Hematopoietic multipotent progenitor cell treated with erythropoietin and hydrocortisone succinate and interleukin-3 and kit ligand, for 6 days (in vitro differentiated cells): ENCODE measurements around the gene CNOT6L.
"Not testable (repeated sequence)": the region's sequence is repeated elsewhere in the genome, so short reads cannot be mapped to it uniquely, and the experiment has no call there.

Experiments used
- DNase-seq: peaks from one replicate; pipeline ENCODE4 v3.0.0-alpha.2; 2015

Gene CNOT6L

GRCh38 chr4:77819843-77820648 is 878 bp upstream of the CNOT6L start:
- DNase-seq = peak; percentile 98

GRCh38 chr4:77819404-77819842 is 255 bp upstream of the CNOT6L start:
- no peak for DNase-seq

DNA sequence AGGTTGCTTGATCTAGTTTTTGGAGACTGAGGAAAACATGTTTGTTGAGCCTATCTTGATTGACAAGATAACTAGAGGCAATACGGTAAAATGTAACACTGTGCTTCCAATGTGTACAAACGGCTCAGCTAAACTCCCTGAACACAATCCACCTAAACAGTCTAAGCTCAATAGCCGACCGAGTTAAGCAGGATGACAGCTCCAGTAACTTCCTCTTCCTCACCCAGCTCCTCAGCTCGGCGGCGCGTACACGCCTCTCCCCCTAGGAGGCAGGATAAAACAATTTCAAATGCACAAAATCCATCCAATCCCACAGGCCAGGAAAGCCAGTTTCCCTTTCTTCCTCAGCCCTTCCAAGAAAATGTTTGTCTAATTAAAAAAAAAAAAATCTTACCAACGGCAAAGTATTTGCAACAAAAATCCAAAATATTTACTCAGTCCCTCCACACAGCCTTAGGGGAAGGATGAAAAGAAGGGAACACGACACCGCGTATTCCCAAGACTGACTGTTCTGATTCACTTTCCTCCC is 1.0 kb downstream of the CNOT6L start:
- peak; percentile 87 for DNase-seq

DNA sequence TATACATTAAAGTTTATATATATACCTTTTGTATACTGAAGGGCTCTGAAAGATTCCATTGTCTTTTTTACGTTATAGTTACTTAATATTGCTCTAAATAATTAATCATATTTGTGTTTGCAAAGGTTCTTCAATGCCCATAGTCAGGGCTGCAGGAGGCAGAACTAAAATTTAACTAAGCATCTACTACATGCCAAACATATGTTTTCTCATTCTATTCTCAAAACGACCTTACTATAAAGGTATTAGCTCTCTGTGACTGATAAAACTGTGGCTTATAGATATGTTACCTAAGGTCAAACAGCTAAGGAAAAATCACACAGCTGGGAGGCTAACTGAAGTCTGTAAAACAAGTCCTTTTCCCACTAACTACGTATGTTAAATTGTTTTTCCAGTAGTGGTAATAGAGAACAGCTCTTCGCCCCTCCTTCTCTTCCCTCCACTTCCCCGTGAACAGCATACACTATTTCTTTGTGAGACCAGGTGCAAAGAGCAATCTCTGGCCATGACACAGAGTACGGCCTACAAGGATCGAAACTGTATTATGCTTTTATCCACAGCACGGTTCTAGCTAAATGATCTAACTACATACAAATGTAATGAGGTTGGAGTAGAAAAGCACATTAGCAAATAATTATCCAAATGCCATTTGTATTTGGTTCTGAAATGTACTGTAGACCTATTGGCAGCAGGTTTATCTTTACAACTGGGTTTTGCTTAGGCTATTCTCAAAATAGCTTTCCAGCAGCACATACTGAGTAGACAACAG is 1.7 kb downstream of the CNOT6L start:
- DNase-seq = peak; percentile 30

DNA sequence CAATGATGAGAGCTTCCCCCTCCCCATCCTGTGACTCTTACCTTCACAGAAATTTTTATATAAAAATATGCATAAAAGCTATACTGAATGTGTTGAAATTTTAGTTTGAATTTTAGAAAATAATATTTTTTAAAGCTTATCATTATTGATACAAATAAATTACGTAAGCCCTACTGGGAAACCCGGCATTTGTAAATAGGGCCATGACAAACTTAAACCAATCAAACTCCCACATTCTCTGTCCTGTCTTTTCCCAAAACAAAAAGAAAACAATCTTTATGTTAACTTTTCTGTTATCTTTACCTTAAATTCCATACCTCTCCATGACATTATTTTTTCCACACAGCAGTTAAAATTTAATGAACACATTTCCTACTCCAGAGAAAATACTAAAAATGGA is 2.6 kb downstream of the CNOT6L start:
- no peak for DNase-seq

- DNase-seq = no peak
Measured at GRCh38 chr4:77815636-77816035, 3.5 kb downstream of the CNOT6L start.

- no peak for DNase-seq
Measured at GRCh38 chr4:77805840-77806239, 13.3 kb downstream of the CNOT6L start.

DNA sequence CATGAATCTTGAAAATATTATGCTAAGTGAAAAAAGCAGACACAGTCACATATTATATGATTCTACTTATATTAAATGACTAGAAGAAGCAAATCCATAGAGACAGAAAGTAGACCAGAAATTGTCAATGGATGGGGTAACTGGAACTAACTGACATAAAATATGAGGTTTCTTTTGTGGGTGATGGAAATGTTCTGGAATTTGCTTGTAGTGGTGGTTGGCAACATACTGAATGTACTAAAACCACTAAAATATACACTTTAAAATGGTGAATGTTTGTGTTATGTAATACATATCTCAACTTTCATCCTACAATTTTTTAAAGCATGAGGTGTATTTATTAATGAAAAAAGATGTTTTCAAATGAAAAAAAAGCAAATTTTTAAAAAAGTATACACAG is 14.7 kb downstream of the CNOT6L start:
- DNase-seq = no peak

DNA sequence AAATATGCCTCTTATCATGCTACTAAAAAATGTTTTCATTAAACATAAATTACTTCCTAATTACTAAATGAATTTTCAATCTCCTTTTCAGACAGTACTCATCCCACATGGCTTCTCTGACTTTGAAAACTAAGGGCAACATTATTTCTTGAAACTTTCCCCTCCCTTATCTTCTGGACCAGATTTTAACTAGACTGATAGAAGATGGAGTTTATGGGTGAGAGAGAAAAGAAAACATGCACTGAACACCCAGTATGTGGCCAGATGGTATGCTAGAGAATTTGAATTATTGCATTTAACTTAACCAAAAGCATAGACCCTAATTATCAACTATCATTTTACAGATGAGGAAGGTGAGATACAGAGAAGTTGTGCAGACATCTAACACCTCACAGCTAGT is 16.8 kb downstream of the CNOT6L start:
- peak; percentile 49 for DNase-seq

GRCh38 chr4:77801260-77801608 is 17.9 kb downstream of the CNOT6L start:
- peak; percentile 26 for DNase-seq

DNA sequence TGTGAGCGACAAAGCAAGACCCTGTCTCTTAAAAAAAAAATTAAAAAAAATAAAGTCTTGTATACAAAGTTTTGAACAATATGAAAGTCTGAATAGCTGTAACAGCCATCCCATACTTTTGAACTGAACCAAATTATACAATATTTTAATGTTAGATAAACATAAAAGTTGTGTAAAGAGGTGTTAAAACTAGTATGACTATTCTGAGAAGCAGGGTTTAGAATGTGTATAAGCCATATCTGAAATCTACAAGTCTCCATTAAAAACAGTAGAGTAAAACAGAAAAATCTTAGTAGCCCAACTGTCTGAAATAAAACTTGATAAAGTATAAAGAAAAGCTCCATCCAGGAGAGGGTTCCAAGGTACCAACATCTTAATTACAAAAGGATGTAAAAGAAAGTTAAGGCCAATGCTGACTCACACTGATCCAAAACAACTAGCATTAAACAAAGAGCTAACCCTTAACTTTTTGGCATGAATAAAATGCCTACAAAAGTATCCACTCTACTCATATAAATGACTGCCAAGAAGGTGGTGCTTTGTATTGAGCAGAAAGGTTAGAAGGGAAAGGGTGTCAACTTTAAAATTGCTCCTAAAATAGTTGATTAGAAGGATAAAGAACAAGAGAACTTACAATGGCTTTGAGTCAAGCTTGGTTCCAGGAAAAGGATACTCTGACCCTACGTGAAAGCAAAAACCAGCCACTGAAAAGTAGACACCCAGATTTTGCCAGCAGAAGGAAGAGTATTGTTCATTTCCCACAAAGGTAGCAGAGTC is 18.5 kb downstream of the CNOT6L start:
- DNase-seq = peak; percentile 20

GRCh38 chr4:77800077-77800476 is 19.1 kb downstream of the CNOT6L start:
- no peak for DNase-seq

DNA sequence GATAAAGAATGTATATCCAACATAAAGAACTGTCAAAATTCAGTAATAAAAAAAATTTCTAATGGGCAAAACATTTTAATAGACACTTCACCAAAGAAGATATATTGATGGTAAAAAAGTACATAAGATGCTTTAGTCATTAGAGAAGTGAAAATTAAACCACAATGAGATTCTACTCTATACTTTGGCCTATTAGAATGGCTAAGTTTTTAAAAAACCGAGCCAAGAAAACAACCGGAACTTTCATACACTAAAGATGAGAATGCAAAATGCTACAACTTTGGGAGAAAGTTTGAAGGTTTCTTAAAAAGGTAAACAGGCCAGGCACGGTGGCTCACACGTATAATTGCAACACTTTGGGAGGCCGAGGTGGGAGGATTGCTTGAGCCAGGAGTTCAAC is 20.8 kb downstream of the CNOT6L start:
- DNase-seq = no peak

- DNase-seq = no peak
Measured at GRCh38 chr4:77797239-77797638, 21.9 kb downstream of the CNOT6L start.

DNA sequence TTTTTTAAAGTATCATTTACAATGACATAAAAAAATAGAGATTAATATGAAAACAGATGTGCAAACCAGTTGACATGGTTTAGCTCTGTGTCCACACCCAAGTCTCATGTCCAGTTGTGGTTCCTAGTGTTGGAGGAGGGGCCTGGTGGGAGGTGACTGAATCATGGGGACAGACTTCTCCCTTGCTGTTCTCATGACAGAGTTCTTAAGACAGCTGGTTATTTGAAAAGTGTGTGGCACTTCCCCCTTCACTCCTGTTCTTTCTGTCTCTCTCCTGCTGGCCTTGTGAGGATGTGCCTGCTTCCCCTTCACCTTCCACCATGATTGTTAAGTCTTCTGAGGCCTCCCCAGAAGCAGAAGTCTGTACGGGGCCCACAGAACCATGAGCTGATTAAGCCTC is 23.8 kb downstream of the CNOT6L start:
- DNase-seq = peak; percentile 20

DNA sequence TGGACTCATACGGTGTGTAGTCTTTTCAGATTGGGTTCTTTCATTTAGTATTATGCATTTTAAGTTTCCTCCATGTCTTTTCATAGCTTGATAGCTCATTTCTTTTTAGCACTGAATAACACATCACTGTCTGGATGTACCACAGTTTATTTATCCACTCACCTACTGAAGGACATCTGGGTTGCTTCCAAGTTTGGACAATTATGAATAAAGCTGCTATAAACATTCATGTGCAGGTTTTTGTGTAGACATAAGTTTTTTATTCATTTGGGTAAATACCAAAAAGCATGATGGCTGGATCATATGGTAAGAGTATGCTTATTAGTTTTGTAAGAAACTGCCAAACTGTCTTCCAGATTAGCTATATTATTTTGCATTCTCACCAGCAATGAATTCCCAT is 29.0 kb downstream of the CNOT6L start:
- DNase-seq = no peak

- no peak for DNase-seq
Measured at GRCh38 chr4:77788990-77789389, 30.2 kb downstream of the CNOT6L start.

- no peak for DNase-seq
Measured at GRCh38 chr4:77787969-77788368, 31.2 kb downstream of the CNOT6L start.

DNA sequence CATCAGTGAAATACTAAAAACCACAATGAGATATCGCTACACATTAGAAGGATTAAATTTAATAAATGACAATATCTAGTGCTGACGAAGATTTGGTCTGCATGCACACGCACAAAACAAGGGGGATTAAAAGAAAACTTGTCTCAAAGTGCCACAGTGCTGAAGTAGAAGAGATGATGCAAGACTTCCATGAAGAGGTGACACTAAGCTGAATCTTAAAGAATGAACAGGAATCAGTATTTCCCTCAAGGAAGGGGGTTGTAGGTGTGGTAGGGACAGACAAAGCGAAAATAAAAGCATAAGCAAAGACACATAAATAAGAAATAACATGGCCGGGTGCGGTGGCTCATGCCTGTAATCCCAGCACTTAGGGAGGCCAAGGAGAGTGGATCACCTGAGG is 33.5 kb downstream of the CNOT6L start:
- no peak for DNase-seq

- DNase-seq = no peak
Measured at GRCh38 chr4:77783895-77784294, 35.3 kb downstream of the CNOT6L start.

- no peak for DNase-seq
Measured at GRCh38 chr4:77782102-77782835, 36.9 kb downstream of the CNOT6L start.

- not testable (repeated sequence) for DNase-seq
Measured at GRCh38 chr4:77780762-77781161, 38.4 kb downstream of the CNOT6L start.
